ENCODE results near the gene EDEM2. TPM values are rescaled to one million over a fixed set of nuclear protein-coding genes. Genes with fewer than 3 reads are reported as not detected.
"Not testable (repeated sequence)": the region's sequence is repeated elsewhere in the genome, so short reads cannot be mapped to it uniquely, and the experiment has no call there.

Gene EDEM2
- total and polyA plus RNA-seq, 2 of the 4 experiments (the other 2 are of a cell fraction), result 19.0 to 27.4 TPM

DNA sequence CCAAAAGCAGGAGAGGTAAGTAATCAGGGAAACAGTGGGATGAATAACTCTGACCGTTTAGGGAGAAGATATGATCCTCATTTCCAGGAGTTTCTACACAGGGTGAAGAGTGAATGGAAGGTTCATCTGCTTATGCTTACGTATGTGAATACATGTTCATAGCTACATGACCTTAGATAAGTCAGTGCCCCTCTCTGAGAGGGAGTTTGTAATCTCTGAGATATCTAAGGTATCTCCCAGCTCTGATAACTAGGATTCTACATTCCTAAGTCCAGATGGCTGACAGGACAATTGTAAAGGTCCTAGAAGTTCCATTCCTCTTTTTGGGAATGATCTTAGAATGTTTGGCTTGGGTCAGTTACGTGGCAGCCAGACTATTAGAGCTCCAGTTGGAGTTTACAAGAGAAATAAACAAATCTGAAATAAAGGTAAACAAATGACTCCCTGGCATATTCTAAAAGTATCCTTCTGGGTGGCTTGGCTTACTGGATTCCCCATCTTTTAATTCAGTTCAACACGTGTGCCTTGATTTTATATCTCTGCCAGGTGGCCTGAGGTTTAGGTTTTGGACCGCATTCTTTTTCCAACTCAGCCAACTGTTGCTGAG, 40.6 kb upstream of the EDEM2 start (continued):
- no peak for TF ChIP-seq FOS (IDR thresholded peaks at IDR 0.05; ENCODE audit: low read depth, low read length)

DNA sequence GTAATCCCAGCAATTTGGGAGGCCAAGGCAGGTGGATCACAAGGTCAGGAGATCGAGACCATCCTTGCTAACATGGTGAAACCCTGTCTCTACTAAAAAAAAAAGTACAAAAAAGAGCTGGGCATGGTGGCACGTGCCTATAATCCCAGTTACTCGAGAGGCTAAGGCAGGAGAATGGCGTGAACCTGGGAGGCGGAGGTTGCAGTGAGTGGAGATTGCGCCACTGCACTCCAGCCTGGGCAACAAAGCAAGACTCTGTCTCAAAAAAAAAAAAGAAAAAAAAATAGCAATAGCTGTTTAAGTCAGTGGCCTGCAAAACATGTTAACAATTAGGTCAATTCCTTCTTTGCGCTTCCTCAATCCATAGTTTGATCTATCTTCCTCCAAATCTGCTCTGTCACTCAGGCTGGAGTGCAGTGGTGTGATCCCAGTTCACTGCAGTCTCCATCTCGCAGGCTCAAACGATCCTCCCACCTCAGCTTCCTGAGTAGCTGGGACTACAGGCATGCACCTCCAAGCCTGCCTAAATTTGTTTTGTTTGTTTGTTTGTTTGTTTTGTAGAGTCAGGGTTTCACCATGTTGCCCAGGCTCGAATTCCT, 39.7 kb upstream of the EDEM2 start:
- H2BK5ac ChIP-seq (ENCODE audit: low read depth, low read length, poor library complexity, severe bottlenecking); H3K79me1 ChIP-seq (ENCODE audit: low read depth in 1 of 2, low read length in 2 of 2); H3K9ac ChIP-seq (ENCODE audit: low read depth, low read length); CTCF ChIA-PET; intact Hi-C loops (cut with micrococcal nuclease); H3K27me3 ChIP-seq (ENCODE audit: control insufficient read depth, insufficient read depth, low read length); H2BK20ac ChIP-seq (ENCODE audit: low read depth, low read length); H4K5ac ChIP-seq (ENCODE audit: low read depth, low read length); BruUV-seq (replicated peaks); H3K9me1 ChIP-seq (ENCODE audit: insufficient read depth, low read length); H2AK9ac ChIP-seq (replicated peaks; ENCODE audit: low read depth, low read length, poor library complexity); H3K18ac ChIP-seq (ENCODE audit: low read depth, low read length); dilution Hi-C loops (cut with HindIII; ENCODE audit: low sequenced_read_pairs, unreplicated experiment); H2AFZ ChIP-seq (replicated peaks; ENCODE audit: low read length, poor library complexity); DNase-seq; H3K23ac ChIP-seq (ENCODE audit: low read depth, low read length); H4K8ac ChIP-seq (ENCODE audit: low read depth in 2 of 2, low read length in 2 of 2); H3K27ac ChIP-seq (ENCODE audit: insufficient read depth, low read length); H3K56ac ChIP-seq (ENCODE audit: extremely low read depth, insufficient read depth, low read length); H3K4me1 ChIP-seq (ENCODE audit: control insufficient read depth, insufficient read depth, low read length); H3K4me3 ChIP-seq (ENCODE audit: insufficient read depth, low read depth, low read length); H3K4me2 ChIP-seq (ENCODE audit: low read depth, low read length); in situ Hi-C loops (cut with MboI; ENCODE audit: low sequenced_read_pairs); H4K20me1 ChIP-seq (ENCODE audit: insufficient read depth, low read length); H2BK15ac ChIP-seq (ENCODE audit: low read depth, low read length); H3K9me3 ChIP-seq (ENCODE audit: control insufficient read depth, insufficient read depth, low read length); H3K36me3 ChIP-seq (ENCODE audit: control insufficient read depth, insufficient read depth, low read length); ATAC-seq (ENCODE audit: low read depth); POLR2A ChIA-PET (ENCODE audit: unreplicated experiment): not testable (repeated sequence)
- H4K91ac ChIP-seq (ENCODE audit: insufficient read depth, low read depth, low read length), result 0 out of 2 replicates have a peak overlapping the region, but pooled peaks have one; percentile 7
- peak overlapping the region; percentile 77; the same call in 1 of the 2 replicates for H3K14ac ChIP-seq (replicated peaks; ENCODE audit: low read depth, low read length)
- peak overlapping the region; percentile 78 for H2AK5ac ChIP-seq (ENCODE audit: low read depth, low read length)
- H3K4ac ChIP-seq (ENCODE audit: low read depth, low read length), result peak overlapping the region; percentile 64
- peak overlapping the region; percentile 71 for H2BK120ac ChIP-seq (ENCODE audit: low read depth, low read length)
- 89% methylated on average over 3 of the region's 10 CpGs; no CpG with 5 or more reads in 1 of the 2 experiments for WGBS, 2 experiments (ENCODE audit: extremely low coverage in 2 of 2, insufficient read length in 1 of 2)

Measured in IMR-90 (cell line).